GM19043 (cell line): ENCODE data around the gene FAM168A.
"Not testable (repeated sequence)": the region's sequence is repeated elsewhere in the genome, so short reads cannot be mapped to it uniquely, and the experiment has no call there.

ENCODE experiments used
- ATAC-seq: cut with Tn5 transposase; IDR thresholded peaks from one replicate; pipeline ENCODE4 v1.9.1; 2021; ENCODE audit warnings: low read depth; ENCODE audit not compliant: unreplicated experiment

FAM168A gene

DNA sequence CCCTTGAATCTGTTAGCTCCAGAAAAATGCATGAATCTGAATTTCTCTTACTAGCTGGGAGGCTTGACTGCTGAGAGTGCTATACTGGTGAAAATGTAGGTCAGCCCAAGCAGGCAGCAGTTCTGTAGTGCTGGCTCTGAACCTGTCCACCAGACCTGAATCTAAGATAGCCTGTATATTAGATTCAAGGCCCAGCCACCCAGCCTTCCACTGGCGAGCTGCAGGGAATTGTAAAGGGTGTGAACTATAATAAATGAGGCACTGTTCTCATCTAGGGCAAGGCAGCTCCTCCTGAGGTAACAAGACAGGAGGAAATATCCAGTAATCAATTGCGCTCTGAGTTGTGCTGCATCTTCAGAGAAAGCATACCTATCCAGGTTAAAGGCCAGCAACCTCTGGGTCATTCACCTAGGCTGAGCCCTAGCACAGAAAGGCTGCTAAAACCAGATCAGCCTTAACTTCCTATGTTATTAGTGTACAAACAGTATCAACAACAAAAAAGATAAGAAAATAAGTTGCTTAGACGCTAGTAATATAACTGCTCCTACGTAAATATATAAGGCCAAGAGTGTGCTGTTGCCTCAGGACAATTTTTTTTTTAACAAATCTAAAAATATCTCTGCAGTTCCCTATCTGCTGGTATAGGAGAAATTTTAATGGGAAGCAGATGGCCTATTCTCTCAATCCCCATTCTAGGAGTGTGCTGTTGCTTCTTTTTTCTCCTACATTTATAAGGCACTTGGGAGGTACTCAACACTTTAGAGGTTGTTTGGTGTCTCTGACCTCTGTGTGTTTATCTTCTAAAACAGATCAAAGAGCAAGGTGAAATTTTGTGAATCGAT lies 158.7 kb downstream of the FAM168A start:
- no peak for ATAC-seq

- ATAC-seq = not testable (repeated sequence)
Measured at GRCh38 chr11:73436859-73437258, 161.1 kb downstream of the FAM168A start.

GRCh38 chr11:73431396-73431795 lies 166.5 kb downstream of the FAM168A start:
- ATAC-seq = no peak

DNA sequence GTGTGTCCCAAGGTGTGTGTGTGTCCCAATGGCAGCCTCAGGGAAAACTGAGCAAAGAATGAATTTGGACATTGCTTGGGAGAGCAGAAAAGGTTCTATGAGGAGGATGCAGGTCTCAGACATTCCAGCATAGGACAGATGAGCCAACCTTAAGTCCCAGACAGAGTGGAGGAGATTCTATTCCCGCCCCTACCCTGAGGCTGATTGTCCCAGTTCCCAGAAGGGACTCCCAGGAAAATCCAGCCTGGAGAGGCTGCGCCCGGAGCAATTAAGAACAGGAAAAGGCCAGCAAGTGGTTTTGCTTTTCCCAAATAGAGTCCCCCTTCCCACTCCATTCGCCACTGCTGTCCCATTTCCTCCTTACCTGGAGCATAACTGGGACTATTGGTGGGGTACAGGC lies 167.6 kb downstream of the FAM168A start:
- no peak for ATAC-seq

GRCh38 chr11:73429121-73429750 lies 168.7 kb downstream of the FAM168A start:
- ATAC-seq = no peak

DNA sequence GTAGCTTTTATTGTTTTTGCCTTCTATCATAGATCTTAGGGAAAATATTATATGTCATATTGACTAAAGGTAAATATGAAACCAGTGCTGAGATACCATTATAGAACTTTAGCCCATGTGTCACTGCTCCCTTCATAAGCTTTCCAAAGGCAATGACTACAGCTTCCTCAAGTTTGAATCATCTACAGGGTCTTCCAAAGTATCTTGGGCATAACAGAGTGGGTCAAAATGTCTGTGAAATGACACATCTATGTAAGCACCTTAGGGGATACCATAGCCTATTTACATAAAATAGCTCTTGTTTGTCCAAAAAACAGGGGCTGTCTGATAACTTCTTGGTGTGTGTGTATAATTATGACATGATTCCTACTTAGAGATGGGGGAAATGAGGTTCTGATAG lies 169.2 kb downstream of the FAM168A start:
- ATAC-seq = no peak

- no peak for ATAC-seq
Measured at GRCh38 chr11:73428227-73428626, 169.7 kb downstream of the FAM168A start.

- ATAC-seq = no peak
Measured at GRCh38 chr11:73426219-73426850, 171.6 kb downstream of the FAM168A start.

- no peak for ATAC-seq
Measured at GRCh38 chr11:73425108-73425507, 172.8 kb downstream of the FAM168A start.

DNA sequence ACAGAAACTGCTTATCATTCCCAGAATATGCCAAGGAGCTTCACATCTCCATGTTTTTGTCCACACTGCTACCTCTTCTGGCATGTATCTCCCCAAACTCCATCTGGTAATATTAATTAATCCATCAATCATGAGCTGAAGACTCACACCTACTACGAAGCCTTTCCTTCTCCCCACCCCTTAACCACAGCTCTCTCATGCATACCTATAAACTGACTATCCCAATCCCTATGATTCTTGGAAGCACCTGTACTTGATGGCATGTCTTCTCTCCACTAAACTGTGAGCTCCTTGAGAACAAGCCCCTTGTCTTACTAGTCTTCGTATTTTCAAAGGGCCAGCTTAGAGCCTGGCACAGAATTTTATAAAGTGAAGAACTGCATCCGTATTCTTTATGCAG lies 174.4 kb downstream of the FAM168A start:
- no peak for ATAC-seq

DNA sequence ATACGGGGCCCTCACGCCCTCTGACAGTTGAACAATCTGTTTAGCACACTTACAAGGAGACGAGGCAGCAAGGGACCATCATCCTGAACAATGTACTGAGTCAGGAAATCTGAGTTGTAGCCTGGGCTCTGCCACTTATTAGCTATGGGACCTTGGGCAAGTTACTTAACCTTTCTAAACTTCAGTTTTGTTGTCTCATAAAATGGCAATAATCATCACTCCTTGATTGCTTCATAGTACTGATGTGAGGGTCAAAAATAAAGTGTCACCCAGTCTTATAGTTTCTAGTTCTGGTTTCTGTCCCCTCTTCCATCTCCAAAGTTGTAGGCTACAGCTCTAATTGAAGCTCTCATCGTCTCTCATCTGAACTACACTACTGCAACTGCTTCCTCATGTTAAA lies 175.0 kb downstream of the FAM168A start:
- no peak for ATAC-seq

DNA sequence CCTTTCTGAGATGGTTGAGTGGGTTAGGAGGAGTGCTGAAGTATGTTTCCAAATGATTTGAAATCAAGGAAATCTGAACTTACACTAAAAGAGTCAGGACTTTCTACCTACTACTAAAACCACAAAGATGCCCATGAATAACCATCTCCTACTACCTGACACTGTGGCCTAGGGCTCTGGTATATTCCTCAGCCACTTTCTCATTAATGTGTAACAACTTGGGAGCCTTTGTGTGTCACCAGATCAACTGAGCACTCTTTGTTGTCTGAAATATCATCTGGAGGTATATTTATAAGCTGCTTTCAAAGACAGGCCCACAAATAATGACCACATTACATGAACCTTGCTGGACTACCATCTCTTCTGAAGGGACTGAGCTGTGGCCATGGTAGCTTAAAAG lies 177.8 kb downstream of the FAM168A start:
- ATAC-seq = no peak

- no peak for ATAC-seq
Measured at GRCh38 chr11:73416786-73417185, 181.1 kb downstream of the FAM168A start.

DNA sequence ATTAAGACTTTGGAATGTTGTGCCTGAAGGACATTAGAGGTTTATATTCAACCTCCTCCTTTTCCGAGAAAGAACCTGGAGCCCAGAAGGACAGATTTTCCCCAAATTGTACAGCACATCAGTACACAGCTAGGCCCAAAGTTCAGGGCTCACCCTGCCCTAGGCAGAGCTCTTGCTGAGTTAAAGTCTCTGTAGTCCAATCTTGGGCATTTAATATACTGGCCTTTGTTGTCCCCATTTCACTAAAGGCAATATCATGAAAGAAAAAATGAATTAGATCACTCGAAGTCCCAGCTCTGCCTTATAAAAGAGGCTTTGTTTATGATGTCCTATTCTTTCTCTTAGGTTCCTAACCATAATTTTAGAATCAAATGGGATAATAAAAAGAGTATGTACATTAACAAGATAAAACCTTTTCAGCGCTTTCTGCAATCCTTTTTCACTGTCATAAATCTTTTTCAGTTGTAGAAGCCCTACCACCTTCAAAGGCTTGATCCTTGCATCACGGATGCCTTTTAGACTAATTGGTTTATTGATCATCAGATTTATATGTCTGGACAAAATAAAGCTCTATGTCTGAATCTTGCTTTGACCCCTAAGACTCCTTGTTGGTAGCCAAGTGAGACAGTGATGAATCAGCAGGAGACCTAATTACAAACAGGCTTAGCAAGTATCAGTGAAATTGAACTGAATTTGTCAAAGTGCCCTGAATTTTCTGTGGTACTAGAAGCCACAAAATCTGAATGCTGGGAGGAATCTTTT lies 181.9 kb downstream of the FAM168A start:
- ATAC-seq = no peak

GRCh38 chr11:73414977-73415651 lies 182.8 kb downstream of the FAM168A start:
- no peak for ATAC-seq

- no peak for ATAC-seq
Measured at GRCh38 chr11:73413256-73413655, 184.7 kb downstream of the FAM168A start.

- ATAC-seq = no peak
Measured at GRCh38 chr11:73412308-73412707, 185.6 kb downstream of the FAM168A start.

DNA sequence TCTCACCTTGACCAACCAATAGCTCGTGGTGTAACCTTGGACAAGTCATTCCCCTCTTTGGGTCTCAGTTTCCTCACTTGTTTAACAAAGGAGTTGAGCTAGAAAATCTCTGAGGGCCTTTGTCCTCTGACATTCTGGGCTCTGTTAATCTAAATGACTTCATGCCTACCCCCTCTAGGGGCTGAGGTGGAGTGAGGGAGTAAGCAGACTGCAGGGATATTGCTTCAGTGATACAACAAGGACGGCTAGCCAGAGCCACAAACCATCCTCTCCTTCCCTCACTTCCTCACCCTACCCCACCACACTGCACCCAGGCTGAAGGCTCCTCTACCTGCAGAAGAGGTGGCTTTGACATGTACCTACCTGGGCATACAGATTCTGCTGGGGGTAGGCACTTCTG lies 186.9 kb downstream of the FAM168A start:
- ATAC-seq = no peak

DNA sequence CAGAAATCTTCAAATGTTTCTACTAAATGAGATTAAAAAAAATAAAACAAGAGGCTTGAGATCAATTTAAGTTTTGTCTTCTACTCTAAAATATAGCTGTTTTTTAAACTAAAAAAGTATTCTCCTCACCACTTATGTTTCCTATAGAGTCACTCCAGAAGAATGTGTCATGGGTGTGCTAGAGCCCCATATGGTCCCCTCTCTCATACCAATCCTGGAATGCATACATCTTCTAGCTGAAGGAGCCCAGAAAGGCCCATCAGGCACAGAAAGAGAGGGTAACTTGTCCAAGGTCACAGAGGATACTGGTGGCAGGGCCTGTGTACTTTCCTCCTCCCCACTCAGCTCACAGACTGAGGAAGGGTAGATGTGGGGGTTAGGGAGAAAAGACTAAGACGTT lies 187.3 kb downstream of the FAM168A start:
- no peak for ATAC-seq

- no peak for ATAC-seq
Measured at GRCh38 chr11:73409431-73409830, 188.5 kb downstream of the FAM168A start.
